Kidney tubule cell (primary cell): ENCODE data around the gene FAM114A1.

Experiments
- DNase-seq: peaks from one replicate; pipeline ENCODE4 v3.0.0-alpha.2; 2018; ENCODE audit warnings: low spot score

The FAM114A1 gene

GRCh38 chr4:38859501-38859900 is 8.1 kb upstream of the FAM114A1 start:
- DNase-seq = peak; percentile 68

- peak; percentile 51 for DNase-seq
Observed at GRCh38 chr4:38860788-38861424, 6.7 kb upstream of the FAM114A1 start.

- no peak for DNase-seq
Observed at GRCh38 chr4:38861791-38862190, 5.8 kb upstream of the FAM114A1 start.

- no peak for DNase-seq
Observed at GRCh38 chr4:38865445-38865844, 2.2 kb upstream of the FAM114A1 start.

- DNase-seq = no peak
Observed at GRCh38 chr4:38866973-38867477, 581 bp upstream of the FAM114A1 start.

GRCh38 chr4:38868059-38868960 is 704 bp downstream of the FAM114A1 start:
- DNase-seq = peak; percentile 21

- no peak for DNase-seq
Observed at GRCh38 chr4:38869511-38869910, 1.9 kb downstream of the FAM114A1 start.

GRCh38 chr4:38870098-38870808 is 2.6 kb downstream of the FAM114A1 start:
- DNase-seq = no peak

- no peak for DNase-seq
Observed at GRCh38 chr4:38871593-38871992, 4.0 kb downstream of the FAM114A1 start.

GRCh38 chr4:38872620-38873019 is 5.0 kb downstream of the FAM114A1 start:
- DNase-seq = no peak

GRCh38 chr4:38873290-38873944 is 5.8 kb downstream of the FAM114A1 start:
- DNase-seq = no peak

GRCh38 chr4:38876636-38877035 is 9.0 kb downstream of the FAM114A1 start:
- no peak for DNase-seq

GRCh38 chr4:38884254-38884653 is 16.6 kb downstream of the FAM114A1 start:
- DNase-seq = no peak

GRCh38 chr4:38889143-38889542 is 21.5 kb downstream of the FAM114A1 start:
- DNase-seq = peak; percentile 81

- DNase-seq = peak; percentile 44
Observed at GRCh38 chr4:38891051-38891983, 23.7 kb downstream of the FAM114A1 start.

- DNase-seq = peak; percentile 53
Observed at GRCh38 chr4:38894322-38894982, 26.8 kb downstream of the FAM114A1 start.

- DNase-seq = peak; percentile 15
Observed at GRCh38 chr4:38896940-38897339, 29.3 kb downstream of the FAM114A1 start.

- no peak for DNase-seq
Observed at GRCh38 chr4:38898245-38898644, 30.6 kb downstream of the FAM114A1 start.

GRCh38 chr4:38902221-38902620 is 34.6 kb downstream of the FAM114A1 start:
- no peak for DNase-seq

- peak; percentile 40 for DNase-seq
Observed at GRCh38 chr4:38902695-38903094, 35.1 kb downstream of the FAM114A1 start.
